NK-92 (cell line): ENCODE data around the gene AMIGO3.
"Not testable (repeated sequence)": the region's sequence is repeated elsewhere in the genome, so short reads cannot be mapped to it uniquely, and the experiment has no call there.

Experiments
- DNase-seq: peaks from one replicate; lab custom pipeline; 2025; ENCODE audit not compliant: unreplicated experiment; lab: John Stamatoyannopoulos, UW

Gene AMIGO3

DNA sequence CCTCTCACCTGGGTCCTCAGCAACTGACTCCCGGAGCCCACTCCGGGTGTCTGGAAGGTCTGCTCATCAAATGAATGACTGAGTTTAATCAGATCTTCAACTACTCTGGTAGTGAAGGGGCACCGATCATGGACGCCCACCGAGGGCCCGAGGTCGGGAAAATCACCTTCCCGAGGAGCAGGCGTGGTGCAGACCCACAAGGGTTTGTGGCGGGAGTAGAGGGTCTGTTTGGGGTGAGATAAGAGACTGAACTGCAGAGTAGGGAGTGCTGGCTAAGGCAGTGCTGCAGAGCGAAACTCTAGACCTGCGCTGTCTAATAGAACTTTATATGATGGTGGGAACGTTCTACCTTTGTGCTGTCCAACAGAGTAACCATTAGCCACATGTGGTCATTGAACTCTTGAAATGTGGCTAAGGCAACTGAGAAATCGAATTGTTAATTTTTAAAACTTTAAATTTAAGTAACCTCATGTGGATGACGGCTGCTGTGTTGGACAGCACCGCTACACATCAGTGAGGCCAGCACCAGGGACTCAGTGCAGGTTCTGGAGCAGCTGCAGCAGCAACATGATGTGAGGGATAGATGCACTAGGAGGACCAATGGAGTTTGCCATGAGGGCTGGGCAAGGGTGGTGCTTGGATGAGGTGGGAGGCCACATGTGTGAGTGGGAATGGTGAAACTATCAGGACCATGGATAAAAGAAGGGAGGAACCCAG lies 29.4 kb downstream of the AMIGO3 start:
- not testable (repeated sequence) for DNase-seq

DNA sequence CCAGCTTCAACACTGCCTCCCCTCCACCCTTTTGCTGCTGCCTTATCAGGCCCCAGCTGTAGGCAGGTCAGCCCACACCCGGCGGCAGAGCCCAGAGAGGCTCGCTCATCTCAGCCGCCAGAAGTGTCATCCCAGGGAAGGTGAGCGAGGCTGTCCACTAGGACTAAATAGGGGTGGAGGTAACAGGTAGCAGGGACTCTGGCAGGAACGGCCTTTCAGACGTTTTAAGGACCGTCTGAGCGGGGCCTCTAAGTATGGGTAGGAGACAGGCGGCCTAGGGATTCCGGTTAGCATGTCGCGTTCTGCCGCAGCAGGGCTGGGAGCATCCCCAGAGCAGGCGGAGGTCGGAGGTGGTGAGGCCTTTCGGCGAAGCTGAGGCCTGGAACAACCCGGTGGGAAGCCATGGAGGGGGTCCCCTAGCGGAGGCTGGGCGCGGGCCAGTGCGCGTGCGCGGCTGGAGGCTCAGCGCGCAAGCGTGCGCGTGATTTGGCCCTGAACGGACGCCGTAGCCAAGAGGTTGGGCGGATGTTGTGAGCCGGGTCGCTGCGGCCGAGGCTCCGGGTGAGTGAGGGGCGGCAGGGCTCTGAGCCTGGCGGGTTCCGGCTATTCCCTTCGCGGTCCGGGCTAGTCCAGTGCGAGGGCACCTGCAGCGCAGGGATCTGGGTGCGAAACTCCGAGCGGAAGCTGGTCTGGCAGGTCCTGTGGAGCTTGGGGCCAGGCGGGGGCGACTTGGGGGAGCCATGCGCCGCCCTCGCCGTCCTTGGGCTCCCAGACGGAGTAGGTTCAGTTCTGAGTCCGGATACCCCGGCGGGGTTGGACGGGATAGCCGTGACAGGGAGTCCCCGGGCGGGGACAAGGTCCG lies 30.2 kb downstream of the AMIGO3 start, which contains the start of the genes MST1 and RNF123:
MST1 (minus strand) TSS at position 429 of the 862 bp plus-strand sequence. CDS start 783 bp downstream, outside the sequence.
RNF123 (plus strand) TSS at position 512 of the 862 bp plus-strand sequence. CDS start 1,609 bp downstream, outside the sequence.
- DNase-seq: no peak

DNA sequence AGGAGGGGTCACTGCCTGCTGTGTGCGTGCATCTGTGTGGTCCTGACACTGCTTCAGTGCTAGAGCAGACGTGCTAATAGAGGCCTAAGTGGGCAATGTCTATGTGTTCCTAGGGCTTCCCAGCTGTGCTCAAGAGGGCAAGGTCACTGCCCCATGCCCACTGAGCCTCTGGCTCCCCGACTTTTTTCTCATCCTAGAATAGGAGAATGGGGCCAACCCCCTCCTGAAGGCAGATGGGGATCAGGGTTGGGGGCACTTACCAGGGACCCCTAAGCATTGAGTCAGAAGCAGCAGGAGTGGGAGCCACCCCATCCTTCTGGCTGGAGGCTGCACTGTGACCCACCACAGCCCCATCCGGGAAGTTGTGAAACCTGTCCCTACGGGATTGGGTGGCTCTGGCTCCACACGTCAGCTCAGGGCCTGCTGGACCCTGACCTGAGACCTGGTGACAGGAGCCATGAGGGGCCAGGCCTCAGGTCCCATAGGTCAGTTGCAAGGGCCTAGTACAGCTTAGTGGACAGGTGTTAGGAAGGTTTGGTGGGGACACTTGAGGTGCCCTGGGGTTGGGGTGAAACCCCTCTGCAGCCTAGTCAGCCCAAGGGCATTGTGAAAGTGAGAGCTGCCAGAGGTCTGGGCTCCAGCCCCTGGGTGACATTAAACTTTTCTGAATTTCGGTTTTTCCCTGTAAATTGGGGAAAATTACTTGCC lies 31.0 kb downstream of the AMIGO3 start:
- DNase-seq: not testable (repeated sequence)

DNA sequence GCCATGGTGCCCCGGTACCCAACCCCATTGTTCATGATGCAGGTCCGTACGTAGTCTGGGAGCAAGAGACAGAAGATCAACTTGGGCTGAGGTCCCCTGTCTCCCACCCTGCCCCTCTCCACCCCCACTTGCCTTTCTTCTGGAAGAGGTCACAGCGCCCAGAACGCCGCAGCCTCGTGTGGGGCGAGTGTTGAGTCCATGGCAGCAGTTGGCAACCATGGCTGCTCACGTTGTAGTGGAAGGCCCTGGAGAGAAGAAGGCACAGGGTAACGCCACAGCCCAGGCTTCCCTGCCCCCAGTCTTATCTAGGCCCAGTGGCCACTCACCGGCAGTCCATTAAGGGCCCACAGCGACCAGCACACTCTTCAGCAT lies 32.1 kb downstream of the AMIGO3 start:
- not testable (repeated sequence) for DNase-seq

DNA sequence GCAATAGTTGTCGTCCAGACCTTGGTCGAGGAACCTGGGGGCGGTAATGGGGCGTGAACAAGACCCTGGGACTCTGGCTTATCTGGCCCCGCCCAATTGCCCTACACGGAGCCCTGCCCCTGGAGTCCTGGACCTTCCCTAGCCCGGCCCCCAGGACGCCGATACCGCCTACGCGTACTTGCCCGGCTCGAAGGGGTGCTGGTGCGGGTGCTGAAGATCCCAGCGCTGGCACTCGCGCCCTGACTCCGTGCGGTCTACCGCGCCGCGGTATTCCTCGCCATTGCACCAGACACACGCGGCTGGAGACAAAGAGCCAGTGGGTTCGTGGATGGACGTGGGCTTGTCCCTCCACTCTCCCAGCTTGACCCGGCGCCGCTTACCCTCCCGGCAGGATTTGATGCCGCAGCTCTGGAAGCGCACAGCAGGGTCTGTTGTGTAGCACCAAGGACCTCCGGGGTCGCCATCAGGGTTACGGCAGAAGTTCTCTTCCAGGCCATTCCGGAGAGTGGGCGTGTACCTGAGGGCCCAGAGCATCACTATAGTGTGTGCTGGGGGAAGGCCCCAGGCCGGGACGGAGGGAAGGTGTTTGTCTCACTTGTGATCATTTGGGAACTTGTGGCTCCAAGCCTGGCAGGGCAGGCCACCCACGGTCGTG lies 32.6 kb downstream of the AMIGO3 start:
- DNase-seq: not testable (repeated sequence)

DNA sequence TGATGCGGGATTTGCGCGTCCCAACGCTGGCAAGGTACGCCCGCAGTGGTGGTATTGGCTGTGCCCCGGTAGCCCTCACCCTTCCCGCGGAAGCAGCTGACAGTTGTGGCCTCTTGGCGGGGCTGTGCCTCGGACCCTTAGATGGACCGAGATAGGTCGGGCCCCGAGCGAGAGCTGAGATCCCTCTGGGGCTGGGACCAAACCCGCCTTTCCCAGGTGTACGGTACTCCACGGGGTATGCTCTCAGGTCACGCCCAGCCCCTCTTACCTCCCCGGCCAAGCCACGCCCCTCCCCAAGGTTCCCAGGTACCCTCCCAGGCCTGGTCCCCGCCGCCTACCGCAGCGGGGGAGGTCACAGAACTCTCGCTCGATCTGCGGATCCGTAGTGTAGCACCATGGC lies 33.1 kb downstream of the AMIGO3 start:
- DNase-seq: not testable (repeated sequence)

DNA sequence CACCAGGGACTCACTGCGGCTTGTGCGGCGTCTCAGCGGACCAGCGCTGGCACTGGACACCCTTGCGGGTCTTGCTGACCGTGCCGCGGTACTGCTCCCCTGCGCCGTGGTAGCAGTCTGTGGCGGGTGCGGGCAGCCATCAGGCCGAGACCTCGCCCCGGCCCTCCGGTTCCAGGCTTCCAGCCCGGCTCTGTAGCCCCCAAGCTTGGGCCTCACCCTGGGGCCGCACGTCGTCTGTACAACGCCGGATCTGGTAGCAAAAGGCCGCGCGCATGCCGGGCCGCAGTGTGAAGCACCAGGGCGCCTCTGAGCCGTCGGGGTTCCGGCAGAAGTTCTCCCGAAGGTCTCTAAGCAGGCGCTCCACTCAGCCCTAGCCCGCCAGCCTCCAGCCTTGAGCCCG lies 33.6 kb downstream of the AMIGO3 start:
- DNase-seq: not testable (repeated sequence)

DNA sequence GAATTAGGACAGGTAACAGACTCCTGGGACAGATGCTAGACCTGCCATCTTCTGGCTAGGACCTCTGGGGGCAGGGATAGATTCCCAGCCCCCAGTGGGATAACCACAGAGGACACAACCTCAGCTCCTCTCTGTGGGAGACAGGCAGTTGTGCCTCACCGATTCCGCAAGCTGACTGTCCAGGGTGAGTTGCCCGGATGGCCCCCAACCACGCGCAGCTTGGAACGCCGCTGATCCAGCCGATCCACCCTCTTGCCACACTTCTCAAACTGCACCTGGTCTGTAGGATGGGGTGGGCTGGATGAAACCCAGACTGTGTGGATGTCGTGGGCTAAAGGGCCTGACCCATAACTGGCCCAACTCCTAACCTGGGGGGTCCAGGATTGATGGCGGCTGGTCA lies 34.4 kb downstream of the AMIGO3 start:
- not testable (repeated sequence) for DNase-seq

DNA sequence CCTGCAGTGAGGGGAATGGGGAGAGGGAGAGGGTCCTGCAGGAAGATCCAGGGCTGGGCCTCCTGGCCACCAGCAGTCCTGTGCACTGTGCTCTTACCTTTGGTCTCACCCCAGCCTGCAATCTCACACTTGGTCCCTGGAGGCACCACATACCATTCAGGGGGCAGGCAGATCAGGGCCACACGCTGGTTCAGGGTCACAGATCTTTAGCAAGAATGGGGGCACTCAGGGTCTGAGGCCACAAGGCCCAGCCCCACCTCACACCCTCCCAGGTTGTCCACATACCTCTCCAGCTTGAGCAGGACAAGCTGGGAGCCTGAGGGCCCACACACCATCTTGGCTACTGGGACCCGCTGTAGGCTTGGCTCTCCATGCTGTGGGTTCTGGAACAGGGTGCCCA lies 35.0 kb downstream of the AMIGO3 start:
- not testable (repeated sequence) for DNase-seq

DNA sequence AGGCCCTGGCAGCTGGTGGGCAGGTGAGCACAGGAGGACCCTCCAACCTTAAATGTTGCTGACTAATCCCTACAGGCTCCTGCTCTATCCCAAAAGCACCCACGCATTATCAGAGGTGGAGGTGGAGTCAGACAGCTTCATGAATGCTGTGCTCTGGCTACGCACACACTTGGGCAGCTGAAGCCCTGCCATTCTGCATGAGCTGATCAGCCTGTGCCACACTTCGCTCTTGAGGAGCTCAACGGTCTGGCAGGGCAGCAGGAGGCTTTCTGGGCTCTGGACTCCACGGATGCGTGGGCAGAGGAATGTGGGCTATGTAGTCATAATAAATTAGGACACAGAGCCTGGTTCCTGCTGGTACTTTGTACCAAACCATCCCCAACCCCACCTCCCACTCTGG lies 36.3 kb downstream of the AMIGO3 start:
- DNase-seq: no peak

DNA sequence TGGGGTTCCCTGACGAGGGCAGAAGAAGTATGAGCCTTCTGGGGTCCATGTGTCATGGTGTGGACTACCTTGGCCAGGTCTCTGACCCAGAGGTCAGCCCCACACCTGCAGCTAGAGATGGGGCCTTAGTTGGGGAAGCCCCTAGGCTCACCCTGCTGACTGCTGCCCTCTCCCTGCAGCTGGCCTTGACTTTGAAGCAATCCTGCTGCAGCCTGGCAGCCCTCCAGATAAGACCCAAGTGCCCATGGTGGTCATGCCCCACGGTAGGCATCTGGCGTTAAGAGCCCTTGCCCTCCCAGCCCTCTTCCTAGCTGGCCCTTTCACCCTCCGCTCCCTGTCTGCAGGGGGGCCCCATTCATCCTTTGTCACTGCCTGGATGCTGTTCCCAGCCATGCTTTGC lies 37.9 kb downstream of the AMIGO3 start:
- DNase-seq: no peak

DNA sequence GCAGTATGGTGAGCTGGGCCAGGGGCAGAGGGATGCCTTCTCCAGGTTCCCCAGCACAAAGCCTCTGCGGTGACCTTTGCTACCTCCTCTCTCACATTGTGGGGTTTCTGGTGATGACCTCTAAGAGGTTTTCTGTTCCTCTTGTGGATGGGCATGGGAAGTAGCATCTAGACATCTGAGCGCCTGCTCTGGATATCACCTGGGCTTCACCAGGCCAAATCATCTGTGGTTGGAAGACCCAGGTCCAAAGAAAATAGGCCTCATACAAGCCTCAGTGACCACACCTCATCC lies 38.3 kb downstream of the AMIGO3 start:
- no peak for DNase-seq

DNA sequence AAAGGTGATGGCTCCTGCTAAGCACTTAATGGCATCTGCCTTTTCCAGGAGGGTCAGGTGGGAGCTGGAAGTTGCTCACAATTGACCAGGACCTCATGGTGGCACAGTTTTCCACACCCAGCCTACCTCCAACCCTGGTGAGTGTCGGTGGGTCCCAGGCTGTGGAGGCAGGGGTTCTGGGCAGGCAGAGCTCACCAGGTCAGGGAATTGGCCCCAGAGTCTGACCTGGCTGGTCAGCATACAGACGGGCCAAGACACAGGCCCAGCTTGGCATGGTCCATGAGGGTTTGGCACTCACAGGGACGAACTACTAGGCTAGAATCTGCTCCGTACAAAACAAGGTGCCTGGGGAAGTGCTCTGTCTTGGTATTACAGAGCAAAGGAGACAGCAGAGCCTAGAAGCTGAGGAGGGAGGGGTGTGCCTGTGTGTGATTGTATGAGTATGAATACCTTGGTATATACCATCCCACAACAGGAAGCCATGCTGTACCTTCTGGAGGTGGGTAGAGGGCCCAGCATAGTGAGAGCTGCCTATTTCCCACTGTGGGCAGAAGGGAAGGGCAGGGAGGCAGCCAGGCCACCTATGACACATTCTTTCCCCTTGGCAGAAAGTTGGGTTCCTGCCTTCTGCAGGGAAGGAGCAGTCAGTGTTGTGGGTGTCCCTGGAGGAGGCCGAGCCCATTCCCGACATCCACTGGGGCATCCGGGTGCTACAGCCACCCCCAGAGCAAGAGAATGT lies 38.8 kb downstream of the AMIGO3 start:
- no peak for DNase-seq

DNA sequence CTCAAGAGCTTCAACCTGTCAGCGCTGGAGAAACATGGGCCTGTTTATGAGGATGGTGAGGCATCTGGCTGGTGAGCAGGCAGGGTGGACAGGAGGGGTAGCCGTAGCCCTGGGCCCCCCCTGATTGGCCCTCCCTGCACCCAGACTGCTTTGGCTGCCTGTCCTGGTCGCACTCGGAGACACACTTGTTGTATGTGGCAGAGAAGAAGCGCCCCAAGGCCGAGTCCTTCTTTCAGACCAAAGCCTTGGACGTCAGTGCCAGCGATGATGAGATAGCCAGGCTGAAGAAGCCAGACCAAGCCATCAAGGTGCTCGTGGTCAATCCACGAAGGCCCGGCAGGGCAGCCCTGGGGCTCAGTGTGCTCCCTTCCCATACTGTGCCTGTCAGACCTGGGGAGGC lies 43.6 kb downstream of the AMIGO3 start:
- no peak for DNase-seq

DNA sequence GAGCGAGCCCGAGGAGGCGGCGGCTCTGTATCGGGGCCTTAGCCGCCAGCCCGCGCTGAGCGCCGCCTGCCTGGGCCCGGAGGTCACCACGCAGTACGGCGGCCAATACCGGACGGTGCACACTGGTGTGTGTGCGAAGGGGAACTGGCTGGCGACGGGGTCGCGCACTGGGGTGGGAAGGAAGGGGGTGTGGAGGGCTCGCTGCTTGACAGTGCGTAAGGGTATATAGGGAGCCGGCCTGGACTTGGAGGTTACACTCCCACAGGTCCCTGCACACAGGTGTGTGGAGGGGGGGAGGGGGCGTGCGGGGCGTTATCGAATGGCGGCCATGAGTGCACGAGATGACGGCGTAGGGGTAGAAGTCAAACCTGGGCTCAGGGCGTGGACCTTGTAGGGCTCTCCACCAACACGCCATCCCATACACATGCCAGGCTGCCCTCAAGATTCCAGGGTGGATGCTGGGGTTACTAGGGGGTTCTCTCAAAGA lies 44.9 kb downstream of the AMIGO3 start:
- no peak for DNase-seq

DNA sequence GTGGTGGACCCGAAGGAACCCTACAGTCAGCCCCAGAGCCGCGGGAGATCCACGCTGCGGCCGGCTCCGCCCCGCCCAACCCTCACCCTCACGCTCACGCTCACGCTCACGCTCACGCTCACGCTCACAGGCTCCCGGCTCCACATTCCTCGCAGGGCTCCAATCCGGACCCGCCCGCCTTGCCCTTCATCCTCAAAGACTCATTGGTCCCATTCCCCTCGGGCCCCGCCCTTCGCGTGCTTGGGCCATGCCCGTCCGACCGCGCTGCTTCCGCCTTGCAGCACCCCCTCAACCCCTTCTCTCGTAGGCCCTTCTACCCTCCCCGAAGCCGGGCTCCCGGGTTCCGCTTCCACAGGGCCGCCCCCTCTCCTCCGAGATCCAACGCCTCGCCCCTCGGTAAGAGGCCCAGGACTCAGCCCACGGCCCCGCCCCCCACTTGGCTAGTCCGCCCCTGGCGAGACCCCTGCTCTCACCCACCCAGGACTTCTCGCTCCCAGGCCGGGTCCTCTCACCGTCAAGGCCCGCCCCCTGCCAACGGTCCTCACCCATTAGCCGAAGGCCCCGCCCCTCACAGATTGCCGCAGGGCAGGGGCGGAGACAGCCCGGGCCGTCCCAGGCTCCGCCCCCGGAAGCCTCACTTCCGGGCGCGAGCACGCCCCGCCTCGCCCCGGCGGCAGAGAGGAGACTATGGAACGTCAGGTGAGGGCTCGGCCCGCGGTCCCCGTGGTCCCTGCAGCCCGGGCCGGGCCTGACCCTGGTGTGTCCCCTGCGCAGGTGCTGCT lies 45.6 kb downstream of the AMIGO3 start, which contains the start of gene APEH:
APEH (plus strand) TSS at position 637 of the 782 bp plus-strand sequence; CDS start at position 688, 51 bp downstream.
- DNase-seq: no peak

DNA sequence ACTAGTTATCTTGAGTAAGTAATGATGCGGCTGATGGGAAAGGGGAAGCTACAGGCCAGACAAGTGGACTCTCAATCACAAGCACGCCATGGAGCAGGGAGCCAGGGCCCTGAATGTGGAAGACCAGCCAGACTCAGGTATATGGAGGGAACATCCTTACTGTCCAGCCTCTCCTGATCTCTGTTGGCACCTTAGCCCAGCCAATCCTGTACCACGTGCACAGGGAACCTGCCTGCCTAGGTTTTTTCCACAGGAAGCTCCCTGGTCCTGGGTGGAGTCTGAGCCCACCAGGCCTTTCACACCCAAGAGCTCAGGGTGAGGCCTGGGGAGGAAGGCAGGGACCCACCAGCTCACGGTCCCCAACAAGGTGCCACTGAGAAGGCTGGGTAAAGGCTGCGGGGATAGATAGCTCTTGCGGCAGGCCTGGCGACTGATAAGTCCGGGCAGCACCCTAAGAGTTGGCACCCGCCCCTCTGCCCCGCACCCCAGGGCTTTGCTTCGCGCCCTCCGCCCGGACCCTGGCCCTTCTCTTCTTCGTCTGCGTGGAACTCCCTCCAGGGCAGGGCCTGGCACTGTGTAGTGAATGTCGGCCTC lies 46.3 kb downstream of the AMIGO3 start:
- DNase-seq: no peak

DNA sequence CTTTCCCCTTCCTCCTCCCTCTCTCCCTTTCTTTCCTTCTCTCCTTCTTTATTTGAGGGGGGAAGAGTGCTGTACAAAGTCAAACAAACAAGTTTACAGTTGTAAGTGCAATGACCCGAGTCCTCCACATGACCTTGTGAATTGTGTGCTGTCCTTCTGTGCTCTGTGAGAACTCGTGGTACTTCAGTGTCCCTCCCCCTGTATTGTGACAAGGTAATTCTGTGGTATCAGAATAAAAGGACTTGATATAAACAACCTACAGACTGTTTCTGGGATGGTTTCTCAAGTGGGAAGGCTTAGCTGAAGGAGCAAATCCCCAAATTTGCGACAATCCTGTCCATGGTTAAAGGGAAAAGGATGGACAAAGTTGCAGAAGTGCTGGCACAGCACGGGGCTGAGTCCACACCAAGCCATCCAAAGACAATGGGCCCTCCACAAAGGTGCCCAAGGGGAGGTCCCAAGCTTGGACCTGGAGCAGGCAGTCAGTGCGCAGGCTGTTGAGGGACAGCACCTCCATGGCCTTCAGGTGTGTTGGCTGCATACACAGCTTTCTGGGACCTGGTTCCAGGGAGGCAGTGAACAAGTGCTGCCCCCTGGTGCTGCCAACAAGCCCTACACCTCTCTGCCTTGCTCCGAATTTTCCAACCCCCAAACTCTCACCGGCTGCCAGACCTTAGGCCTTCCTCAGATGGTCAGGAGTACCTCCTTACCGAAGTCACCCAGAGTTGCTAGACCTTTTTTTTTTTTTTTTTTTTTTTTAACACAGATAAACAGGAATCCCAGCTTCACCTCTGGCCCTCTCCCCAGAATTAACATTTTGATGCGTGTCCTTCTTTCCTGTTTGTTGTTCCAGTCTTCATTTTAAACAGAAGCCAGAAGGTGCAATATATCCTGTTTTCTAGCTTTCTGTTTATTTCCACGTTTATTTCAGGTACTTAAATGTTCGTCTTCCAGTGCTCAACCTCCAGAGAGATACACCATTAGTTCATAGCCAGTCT lies 47.9 kb downstream of the AMIGO3 start:
- no peak for DNase-seq
